HG03108 (cell line): Measurements from ENCODE around the gene MYLK.

ENCODE experiments used
- ATAC-seq: cut with Tn5 transposase; IDR thresholded peaks from one replicate; pipeline ENCODE4 v1.9.1; 2021; ENCODE audit warnings: moderate library complexity; ENCODE audit not compliant: unreplicated experiment

MYLK gene

DNA sequence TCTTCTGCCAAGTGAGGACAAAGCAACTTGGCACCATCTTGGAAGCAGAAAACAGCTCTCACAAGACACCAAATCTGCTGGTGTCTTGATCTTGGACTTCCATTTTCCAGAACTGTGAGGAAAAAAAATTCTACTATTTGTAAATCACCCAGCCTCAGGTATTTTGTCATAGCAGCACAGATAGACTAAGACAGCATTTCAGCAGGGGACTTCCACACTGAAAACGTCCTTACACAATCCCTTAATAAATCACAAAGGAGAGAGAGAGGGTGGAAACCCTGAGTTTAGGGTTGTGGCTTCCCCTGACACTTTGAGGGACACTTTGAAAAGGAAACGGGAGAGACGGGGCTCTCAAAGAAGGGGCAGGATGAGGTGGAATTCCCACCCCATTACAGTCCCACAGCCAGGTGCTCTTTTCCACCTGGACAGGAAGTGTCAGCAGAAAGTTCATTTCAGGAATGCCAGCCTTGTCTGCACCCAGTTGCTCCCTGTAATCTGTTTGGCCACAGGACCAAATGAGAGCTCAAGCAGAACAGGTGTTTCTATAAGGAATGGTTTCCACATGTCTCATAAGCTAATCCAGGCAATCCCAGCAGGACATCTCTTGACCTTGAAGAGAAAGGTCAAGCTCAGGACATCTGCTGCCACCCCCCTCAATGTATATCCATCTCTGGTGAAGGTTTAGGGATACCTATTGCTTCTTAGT is 51.3 kb downstream of the MYLK start:
- no peak for ATAC-seq

DNA sequence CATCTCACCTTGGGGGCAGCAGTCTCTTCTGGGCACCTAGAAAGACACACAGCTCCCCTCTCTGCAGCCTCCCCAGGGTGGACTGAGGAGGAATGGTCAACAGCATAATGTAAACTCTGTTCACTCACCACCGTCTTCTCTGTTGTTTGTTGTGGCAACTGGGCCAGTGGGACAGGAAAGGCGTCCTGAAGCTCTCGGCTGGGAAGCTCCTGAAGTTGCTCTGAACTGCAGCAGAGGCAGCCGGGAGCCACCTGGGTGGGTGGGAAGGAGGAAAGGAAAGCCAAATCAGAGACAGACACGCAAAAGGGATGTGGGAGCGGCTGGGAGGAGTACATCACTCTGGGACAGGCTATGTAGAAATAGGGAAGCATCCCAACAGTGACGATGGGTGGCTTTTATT is 52.7 kb downstream of the MYLK start:
- no peak for ATAC-seq

DNA sequence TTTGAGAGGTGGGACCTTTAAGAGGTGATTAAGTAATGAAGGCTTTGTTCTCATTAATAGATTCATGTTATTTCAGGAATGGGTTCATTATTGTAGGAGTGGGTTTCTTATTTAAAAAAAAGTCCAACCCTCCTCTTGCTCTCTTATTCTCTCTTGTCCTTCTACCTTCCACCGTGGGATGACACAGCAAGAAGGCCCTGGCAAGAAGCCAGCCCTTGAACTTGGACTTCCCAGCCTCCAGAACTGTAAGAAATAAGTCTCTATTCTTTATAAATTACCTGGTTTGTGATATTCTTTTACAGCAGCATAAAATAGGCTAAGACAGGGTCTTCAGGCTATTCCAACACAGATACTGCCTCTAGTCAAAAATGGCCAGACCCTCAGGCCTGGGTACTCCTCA is 62.2 kb downstream of the MYLK start:
- no peak for ATAC-seq

DNA sequence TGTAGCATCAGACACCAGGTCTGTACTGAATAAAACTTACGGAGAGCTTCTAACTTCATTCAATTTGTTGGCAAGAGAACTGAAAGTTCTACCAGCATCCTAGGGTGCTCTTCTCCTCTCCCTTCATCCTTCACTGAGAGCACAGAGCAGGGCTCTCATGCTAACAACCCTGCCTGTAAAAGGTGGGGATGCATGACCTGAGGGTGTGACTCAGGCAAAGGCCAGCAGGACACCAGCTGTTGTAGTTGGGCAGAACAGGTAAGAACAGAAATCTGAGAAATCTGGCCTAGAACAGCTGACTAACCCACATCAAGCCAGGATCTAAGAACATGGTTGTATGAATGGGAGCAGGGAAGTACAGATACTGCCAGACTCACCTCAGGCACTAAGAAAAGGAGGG is 64.2 kb downstream of the MYLK start:
- no peak for ATAC-seq

DNA sequence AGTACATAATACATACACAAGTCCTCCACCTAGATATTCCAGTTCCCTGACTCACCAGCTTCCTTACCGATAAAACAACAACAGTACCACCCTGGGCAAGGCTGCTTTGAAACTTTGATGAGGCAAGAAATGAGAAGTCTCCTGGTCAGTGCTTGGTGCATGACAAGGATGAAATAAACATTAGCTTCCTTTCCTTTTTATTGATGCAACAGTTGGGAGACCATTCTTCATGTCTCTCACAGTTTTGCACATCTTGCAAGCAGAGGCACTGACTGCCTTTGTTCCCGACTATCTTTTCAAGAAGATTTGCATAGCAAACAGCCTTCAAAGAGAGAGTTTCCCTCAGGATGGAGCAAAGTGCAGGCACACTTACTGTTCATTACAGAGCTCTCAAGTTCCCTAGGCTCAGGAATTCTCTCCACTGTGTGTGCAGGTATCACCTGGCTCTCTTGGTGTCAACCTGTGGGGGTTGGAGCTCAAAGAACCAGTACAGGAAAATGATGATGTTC is 65.2 kb downstream of the MYLK start:
- ATAC-seq: no peak

DNA sequence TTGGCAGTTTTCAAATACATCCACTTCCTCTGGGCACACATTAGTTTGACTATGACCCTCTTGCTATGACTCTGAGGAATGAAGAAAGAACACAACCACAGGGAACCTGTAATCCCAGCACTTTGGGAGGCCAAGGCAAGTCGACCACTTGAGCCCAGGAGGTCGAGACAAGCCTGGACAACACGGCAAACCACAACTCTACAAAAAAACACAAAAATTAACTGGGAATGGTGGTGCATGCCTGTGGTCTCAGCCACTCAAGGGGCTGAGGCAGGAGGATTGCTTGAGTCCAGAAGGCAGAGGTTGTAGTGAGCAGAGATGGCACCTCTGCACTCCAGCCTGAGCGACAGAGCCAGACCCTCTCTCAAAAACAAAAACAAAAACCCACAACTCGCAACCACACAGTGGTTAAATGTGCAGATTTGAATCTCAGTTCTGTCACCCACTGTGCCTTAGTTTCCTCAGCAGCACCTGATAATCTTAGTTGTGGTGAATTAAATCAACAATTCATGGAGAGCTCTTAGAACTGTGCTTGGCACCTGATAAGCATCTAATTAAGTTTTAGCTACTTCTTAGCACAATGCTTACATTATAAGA is 65.7 kb downstream of the MYLK start:
- no peak for ATAC-seq

DNA sequence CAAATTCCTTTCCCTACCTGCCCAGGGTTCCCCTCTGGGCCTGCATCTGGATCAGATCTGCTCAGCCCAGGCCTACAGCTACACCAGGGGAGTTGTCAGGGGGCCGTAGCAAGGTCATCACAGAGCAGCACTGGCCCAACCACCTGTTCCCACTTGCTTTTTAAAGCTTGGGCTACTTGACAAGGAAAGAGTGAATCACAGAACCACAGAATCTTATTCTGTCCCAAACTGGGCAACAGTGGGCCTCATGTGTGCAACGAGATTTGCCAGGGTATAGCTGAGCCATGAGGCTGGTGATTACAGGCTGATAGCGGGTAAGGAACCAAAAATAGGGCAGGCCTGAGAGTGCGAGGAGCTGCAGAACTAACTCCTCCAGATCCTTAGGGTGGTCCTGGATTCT is 66.7 kb downstream of the MYLK start:
- ATAC-seq: no peak

DNA sequence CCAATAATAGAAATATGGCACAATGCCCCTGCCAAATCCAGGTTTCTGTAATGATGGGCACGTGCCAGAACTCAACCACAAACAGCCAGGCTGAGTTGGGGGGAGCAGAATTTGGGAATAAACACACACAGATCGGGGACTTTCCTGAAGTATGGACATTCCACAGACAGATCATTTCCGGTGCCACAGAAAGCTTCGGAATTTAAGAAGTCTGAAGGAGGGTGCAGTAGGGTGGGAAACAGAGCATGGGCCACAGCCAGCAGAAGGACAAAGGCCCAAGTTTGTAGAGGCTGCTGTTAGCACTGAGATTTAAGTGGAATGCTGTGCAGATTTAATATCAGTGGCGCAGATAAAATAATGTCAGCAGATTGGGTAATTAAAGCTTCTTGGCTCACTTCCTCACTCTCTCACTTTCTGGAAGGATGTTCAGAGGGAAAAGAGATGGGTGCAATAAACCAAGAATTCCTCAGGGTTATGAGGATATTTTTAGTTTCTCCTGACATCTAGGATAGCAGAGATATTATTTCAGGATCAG is 67.4 kb downstream of the MYLK start:
- no peak for ATAC-seq

DNA sequence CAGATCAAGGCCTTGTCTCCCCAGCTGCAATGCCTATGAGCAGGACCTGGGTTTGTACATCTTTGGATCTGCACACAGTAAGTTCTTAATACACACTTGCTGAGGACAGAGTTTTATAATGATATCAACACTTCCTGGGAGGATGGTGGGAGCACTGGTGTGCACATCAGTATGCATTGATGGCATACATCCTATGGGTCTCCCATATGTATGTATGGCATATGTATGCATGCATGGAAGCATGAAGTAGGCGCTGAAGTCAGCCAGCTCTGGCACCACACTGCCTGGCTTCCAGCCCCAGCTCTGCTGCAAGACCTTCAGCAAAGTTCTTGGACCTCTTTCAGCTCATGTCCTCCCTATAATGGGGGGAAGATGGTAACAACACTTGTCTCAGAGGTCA is 68.2 kb downstream of the MYLK start:
- ATAC-seq: no peak

DNA sequence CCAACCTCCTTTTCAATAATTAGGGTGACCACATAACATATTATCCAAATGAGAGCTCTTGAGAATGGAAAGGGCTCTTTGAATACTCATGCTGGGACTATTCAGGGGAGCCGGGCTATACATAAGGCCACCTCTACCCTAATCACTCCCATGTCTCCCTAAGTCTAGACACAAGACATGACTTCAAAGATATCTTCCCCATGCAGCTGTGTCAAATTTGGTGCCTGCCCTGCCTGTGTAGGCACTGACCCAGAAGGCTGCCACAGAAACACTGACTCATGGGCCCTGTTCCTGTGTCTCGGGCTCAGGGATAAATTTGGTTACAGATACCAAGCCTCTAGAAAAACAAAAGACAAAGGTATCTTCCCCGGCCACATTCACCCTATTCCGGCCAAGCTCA is 70.3 kb downstream of the MYLK start:
- no peak for ATAC-seq

DNA sequence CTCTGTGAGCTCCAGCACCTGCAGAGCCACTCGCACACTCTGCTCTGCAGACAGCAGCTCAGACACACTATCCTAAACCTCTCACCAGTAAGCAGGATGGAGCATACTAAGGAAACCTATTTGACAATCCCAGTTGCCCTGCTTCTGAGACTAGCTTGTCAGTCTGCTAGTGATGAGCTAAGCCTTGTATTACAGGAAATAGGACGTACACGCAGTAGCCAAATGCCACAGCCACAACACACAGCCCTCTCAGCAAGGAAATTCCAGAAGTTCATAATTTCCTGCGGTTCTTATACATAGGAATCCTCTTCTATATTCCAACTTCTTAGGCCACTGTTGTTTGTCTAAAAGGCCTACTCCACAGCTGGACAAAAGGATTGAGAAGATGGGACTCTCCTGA is 74.5 kb downstream of the MYLK start:
- ATAC-seq: no peak

DNA sequence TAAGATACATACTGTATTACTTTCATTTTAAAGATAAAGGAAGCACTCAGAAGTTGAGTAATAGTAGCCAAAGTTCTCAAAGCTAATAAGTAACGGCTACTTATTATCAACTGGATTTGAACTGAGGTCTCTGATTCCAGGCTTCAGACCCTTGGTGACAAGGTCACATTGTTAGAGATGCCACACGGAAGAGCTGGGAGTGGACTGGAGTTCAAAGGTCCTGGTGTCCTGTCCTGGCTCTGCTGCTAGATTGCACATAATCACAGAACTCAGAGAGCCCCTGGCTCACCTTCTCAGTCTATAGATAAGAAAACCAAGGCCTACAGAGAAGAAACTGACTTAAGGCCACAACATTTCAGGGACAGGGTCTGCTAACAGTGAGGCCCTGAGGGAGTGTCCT is 75.3 kb downstream of the MYLK start:
- no peak for ATAC-seq

DNA sequence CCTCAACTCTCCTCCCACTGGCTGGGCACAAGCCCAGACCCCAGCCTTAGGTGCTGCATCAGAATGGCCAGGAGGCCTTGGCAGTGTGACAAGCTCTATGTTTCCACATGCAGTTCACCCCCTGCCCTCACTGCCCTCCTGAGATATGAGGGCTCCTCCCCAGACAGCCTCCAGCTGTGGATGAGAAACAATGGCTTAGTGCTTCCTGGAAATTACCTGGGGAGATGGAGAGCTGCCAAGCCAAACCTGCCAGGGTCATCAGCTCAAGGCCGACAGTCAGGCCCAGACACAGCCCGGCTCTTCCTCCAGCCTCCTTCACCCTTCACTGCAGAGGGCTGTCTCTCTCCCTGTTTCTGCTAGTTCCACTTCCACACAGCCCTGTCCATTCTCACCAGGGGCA is 76.3 kb downstream of the MYLK start:
- no peak for ATAC-seq

DNA sequence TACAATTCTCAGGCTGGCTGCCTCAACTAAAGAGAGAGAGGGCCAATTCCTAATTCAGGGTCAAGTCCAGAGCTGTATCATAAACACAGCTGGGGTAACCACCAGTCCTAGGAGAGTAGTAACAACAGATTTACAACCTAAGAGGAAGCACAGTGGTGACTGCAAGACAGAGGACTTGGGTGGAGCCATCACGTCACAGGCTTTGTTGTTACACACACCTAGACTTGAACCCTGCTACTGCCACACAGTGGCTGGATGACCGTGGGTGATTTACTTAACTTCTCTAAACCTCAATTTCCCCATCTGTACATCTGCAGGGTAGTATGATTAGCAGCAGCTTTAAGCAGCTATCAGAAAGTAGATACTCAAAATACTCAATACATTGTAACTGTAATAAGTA is 78.6 kb downstream of the MYLK start:
- no peak for ATAC-seq

DNA sequence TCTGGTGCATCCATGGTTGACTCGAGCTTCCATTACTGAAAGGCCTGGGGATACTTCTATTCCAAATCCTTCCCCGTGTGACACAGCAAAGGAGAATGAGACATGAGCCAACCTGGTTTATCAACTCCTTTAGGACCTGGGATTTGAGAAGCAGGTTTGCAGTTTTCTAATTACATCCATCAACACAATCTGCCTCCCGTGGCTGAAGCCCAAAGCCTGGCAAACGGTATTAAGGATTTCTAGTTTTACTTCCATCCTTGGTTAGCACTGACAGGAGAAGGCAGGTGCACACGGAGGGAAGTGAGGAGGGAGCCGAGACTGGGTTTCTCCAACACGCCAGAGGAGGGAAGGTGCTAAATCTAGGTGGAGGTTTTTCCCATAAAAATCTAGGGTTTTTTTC is 79.0 kb downstream of the MYLK start:
- ATAC-seq: no peak

DNA sequence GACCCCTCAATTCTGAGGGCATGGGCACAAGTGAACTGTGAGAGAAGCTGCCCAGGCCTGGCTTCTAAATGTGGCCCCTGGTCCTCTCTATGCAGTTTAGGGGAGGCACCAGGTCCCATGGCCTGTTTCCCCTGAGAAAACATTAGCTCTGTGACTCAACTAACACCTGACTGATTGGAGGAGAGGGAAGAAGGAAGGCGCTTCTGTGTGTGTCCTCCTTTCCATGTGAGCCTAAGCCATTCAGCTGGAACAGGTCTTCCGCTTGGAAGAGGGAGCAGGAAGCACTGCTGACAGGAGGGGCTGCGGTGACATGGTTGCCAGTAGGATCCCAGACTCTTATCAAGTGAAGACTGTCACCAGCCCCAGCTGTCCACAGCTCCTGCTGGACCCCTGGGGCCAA is 79.5 kb downstream of the MYLK start:
- ATAC-seq: no peak

DNA sequence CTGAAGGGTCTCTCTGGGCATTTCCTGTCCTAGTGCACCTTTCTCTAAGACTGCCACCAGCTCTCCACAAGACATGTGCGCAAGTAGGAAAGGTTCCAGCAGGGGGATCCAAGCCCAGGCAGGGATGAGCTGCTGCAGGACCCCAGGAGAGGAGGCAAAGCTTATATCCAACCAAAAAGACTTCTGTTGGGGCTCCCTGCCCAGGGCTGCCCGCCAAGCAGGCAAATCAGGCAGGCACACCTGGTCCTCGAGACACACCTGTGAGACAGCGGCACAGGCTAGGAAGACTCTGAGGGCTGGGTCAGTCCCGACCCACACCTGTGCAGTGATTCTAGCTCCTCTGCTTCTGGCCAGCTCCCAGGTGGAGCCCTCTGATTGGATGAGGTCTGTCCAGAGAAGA is 80.6 kb downstream of the MYLK start:
- ATAC-seq: no peak

DNA sequence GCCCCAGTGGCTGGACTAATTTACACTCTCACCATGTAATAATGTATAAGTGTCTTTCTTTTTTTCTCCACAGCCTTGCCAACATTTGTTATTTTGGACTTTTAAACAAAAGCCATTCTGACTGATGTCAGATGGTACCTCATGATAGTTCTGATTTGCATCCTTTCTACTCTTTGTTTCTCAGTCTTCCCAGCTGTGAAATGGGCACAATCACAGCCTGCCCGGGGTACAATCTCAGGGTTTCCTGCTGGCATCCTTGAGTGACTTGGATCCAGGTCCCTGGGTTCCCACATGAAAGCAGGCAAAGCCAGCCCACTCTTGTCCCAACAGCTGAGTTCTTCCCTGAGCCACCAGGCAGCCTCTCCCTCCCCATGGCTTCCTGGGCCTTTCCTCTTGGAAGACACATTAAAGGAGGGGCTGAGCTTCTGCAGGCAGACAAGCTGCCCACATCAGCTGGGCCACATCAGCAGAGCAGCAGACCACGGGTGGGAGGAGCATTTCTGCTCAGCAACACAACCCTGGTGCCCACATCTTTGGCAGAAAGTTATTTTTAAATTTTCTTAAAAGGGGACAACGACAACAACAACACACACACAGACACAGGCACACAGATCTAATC is 82.0 kb downstream of the MYLK start:
- ATAC-seq: no peak

DNA sequence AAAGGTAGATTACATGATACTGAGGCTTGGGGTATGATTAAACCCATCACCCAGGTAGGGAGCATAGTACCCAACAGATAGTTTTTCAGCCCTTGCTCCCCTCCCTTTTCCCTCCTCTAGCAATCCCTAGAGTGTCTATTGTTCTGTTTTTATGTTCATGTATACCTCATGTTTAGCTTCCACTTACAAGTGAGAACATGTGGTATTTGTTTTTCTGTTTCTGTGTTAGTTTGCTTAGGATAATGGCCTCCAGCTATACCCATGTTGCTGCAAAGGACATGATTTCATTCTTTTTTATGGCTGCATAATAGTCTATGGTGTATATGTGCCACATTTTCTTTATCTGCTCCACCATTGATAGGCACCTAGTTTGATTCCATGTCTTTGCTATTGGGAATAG is 82.7 kb downstream of the MYLK start:
- no peak for ATAC-seq

DNA sequence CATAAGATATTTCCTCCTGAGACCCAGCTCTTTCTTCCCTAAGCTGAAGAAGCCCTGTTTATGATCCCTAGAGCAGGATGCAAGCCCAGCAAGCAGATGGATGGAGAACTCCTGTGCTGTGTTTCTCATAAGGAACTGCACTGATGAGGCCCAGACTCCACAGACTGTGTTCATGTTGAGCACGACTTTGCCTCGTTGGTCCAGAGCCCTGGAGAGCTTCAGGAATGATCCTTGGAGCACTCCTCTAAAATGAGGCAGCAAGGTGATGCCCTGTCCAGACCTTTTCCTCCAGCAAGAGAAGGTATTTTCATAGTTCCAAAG is 83.8 kb downstream of the MYLK start:
- no peak for ATAC-seq

DNA sequence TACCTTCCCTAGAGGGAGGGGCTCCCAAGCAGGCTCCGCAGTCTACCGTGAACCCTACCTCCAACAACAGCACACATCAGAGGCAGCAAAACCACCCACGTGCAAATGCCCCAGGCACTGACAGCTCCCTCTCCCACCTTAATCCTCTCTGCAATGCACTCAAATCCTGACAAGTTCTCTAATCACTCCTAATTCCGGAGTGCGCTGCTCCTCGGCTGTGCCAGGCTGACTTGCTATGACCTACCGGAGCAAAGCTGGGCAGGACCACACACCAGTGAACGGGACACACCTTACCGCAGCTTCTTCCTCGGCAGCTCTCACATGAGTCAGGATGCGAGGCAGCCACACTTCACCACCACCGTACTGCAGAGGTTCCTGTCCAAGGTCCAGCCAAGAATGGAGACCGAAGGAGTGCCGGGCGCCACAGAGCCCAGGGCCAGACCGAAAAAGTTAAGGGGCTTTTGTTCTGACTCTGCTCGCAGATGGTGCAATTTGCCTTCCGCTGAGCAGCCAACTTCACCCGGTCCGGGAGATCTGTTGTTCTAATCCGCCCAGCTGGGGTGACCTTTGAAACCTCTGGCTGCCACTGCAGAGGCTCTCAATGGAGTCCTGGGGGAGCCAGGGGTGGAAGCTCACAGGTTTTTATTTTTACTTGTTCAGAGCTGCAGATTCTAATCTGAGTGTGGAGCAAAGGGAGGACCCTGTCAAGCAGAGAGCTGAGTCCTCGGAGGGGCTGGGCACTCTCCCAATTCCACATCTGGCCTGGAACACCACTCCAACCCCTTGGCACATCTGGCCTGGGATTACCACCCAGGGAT is 84.4 kb downstream of the MYLK start:
- ATAC-seq: no peak

DNA sequence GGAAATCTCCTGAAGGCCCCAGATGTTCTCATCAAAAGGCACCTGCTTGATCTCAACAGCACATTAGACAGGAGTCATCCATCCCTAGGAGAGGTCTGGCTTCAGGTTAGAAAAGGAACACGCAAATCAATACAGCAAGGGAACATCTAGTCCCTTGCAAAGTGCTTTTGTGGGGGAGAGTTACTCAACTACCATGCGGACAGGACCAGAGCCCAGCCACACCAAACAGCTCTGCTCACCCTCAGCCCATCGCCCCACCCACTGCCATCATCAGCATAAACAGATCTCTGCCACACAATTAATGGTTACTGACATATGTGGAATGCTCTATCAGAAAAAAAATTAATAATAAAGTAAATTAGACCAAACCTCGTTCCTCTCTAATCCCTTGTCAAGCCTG is 85.6 kb downstream of the MYLK start:
- ATAC-seq: no peak
